ENCODE measurements around the gene USP35.

DNA sequence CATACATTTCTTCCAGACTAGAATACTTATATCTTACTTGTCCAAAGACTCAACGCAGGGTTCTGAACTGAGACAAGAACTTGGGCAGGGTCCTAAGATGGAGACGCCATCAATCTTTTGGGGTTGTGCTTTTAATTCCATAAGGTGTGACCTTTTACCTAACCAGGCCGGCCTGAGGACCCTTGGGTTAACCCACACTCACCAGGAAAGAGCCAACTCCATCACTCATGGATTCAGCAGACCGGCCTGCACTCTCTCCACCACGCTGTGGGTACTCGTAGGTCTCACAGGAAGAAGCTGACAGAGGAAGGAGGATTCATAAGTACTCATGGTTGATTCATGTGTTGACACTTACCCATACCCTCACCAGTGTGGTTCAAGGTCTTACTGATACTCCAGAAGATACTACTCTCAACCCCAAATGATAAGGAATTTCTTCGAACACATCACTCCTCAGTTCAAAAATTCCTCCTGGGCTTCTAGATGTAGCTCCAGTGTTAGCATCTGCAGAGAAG lies 36.2 kb downstream of the USP35 start:
- TF ChIP-seq, protein P1, sequence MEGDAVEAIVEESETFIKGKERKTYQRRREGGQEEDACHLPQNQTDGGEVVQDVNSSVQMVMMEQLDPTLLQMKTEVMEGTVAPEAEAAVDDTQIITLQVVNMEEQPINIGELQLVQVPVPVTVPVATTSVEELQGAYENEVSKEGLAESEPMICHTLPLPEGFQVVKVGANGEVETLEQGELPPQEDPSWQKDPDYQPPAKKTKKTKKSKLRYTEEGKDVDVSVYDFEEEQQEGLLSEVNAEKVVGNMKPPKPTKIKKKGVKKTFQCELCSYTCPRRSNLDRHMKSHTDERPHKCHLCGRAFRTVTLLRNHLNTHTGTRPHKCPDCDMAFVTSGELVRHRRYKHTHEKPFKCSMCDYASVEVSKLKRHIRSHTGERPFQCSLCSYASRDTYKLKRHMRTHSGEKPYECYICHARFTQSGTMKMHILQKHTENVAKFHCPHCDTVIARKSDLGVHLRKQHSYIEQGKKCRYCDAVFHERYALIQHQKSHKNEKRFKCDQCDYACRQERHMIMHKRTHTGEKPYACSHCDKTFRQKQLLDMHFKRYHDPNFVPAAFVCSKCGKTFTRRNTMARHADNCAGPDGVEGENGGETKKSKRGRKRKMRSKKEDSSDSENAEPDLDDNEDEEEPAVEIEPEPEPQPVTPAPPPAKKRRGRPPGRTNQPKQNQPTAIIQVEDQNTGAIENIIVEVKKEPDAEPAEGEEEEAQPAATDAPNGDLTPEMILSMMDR (conservative IDR thresholded peaks at IDR 0.05 in 1 of 2, IDR thresholded peaks at IDR 0.05 in 1 of 2; ENCODE audit: low read depth in 1 of 2, low read length in 2 of 2) = no peak
- TF ChIP-seq EZH2 (IDR thresholded peaks at IDR 0.05; ENCODE audit: low read length, missing control alignments) = no peak

Data from fibroblast of lung (primary cell).